ENCODE results near the gene OSBPL3. TPM values are rescaled to one million over a fixed set of nuclear protein-coding genes. Genes with fewer than 3 reads are reported as not detected.

The OSBPL3 gene
- total RNA-seq (2022; extraction: Qiagen RNA extraction), result 9.0 to 17.0 TPM (median 12.4 TPM) in 5 replicates

GRCh38 chr7:24979863-24980533 is at the start of gene OSBPL3:
TSS of gene OSBPL3 (minus strand) at chr7:24980178. CDS start at chr7:24892472, 87,706 bp downstream.

GRCh38 chr7:24757353-24758275 is 222.4 kb downstream of the OSBPL3 start, which contains the start of gene GSDME:
TSS of gene GSDME (minus strand) at chr7:24757464. CDS start at chr7:24749774, 7,690 bp downstream.

Other genes starting within 250 kb of the OSBPL3 start
- 34.9 to 51.2 TPM (median 42.2 TPM) in 5 replicates for gene GSDME, start 222.7 kb downstream of the OSBPL3 start, total RNA-seq (2022; extraction: Qiagen RNA extraction)
- gene CYCS, start 145.1 kb upstream of the OSBPL3 start, total RNA-seq (2022; extraction: Qiagen RNA extraction), result 219 to 278 TPM (median 236 TPM) in 5 replicates
- not detected in 5 replicates for gene NPVF, start 248.3 kb upstream of the OSBPL3 start, total RNA-seq (2022; extraction: Qiagen RNA extraction)